GM12801 (cell line): ENCODE data around the gene POU3F1.

Experiments
- CTCF ChIP-seq: IDR thresholded peaks from one replicate; pipeline ENCODE4 v1.5.1; 2011; ENCODE audit warnings: control low read depth; ENCODE audit not compliant: insufficient read length; ENCODE audit errors: extremely low read depth

Gene POU3F1

DNA sequence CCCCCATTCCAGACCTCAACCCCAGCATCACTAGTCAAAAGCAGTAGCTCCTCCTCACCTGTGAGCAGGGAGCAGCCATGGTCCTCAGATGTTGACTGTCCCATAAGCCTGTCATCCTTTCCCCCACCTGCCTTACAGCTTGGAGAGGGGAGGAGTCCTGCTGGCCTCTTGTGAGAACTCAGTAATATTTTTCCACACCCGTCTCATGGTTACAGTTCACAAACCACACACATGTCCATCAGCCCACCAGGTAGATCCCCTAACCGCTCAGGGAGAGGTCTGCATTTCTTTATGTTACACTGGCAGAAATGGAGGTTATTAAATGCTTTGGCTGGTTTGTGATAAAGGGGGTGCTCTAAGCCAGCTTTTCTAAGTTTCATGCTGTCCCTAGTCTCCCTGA lies 26.3 kb upstream of the POU3F1 start:
- TF ChIP-seq CTCF = no peak

DNA sequence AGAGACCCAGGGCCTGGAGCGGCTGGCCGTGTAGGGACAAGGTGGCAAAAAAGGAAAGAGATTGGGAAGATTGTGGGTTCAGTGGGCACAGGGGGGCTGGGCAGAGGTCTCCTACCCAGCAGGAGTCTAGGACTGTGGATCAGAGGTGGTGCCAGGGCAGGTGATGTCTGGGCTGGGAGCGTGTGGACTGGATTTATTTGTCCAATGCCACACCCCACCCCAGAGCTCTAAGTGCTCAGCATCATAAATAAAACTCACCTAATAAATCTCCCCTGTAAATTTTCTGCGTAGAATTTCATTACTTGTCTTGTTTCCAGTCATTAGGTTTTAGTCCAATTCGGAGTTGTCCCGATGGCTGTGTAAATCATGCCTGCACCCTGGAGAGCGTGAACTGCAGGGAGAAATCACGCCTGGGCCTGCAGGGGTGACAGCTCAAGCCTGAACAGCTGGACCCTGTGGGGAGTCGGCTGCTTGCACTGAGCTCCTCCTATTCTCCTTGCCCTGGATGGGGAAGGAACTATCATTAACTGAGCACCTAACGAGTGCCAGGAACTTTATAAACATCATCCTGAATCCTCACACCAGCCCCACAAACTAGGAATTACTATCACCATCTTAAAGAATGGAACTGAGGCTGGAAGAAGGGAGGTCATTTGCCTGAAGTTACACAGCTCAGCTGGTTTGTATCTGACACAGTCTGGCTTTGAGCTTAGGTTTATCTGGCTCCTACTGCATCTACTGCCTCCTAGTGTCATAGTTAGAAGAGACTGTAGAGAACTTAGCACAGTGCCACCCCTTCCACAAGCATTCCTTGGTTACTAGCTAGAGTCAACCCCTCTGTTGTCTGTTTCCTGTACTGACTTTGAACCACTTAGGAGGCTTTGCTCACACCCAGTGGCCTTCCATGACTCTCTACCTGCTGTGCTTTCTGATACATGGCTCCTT lies 25.0 kb upstream of the POU3F1 start:
- TF ChIP-seq CTCF = no peak

DNA sequence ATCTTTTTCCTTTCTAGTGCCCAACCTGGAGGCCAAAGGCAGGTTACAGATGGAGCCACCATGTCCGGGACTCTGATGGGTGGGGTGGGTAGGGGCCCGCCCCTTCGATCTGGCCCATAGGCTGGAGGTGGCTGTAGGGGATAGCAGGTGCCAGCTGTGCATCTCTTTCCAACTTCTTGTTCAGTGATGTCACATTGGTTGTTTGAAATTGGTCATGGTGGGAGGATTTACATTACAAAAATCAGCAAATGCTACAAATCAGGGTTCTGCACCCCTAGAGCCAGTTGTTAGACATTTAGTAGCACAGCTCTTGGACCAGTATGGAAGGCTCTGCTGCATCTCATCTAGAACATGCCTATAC lies 22.4 kb upstream of the POU3F1 start:
- no peak for TF ChIP-seq CTCF

- TF ChIP-seq CTCF = no peak
Observed at GRCh38 chr1:38068220-38068979, 21.8 kb upstream of the POU3F1 start.

DNA sequence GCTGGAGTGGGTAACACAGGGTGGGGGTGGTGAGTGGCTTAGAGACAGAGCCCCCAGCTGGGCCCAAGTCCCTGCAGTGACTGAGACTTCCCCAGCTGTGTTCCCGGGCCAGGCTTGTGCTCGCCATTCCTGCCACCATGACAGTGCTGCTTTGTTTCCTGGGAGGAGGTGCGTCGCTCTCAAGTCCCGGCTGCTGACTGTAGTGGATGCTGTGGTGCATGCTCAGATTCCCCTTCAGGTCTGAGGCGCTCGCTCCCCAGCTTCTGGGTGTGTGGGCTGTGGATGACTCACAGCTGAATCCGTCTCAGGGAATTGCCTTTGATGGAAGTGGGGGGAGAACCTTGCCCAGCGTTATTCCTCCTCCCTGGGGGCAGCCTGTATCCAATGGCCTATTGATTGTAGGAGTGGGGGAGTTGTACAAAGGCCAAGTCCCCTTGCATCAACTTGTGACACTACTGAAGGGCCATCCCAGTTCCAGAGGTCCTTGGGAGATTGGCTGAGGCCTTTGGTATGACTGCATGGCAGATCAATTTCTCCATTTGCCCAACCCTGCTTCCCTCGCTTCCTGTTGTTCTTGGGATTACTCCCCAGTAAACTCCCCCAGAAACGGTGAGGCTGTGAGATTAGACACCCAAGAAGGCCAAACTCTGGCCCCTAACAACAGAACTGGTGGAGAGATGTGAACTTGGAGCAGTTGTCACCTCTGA lies 17.8 kb upstream of the POU3F1 start:
- TF ChIP-seq CTCF = no peak

DNA sequence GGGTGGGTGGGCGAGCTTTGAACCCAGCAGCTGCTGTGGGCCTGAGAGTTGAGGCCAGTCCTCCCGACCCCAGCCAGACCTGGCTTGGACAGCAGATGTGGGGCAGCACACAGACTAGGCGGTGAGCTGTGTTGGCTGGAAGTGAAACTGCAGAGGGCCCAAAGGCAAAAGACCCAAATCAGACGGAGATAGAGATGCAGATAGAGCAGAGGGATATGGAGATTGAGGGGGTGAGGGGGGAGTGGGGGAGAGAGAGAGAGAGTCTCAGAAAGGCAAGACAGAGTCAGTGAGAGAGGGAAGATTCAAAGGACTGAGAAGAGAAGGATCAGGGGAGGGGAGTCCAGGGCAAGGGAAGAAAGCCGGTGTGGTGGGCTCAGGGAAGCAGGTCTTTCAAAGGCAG lies 17.0 kb upstream of the POU3F1 start:
- TF ChIP-seq CTCF = no peak

DNA sequence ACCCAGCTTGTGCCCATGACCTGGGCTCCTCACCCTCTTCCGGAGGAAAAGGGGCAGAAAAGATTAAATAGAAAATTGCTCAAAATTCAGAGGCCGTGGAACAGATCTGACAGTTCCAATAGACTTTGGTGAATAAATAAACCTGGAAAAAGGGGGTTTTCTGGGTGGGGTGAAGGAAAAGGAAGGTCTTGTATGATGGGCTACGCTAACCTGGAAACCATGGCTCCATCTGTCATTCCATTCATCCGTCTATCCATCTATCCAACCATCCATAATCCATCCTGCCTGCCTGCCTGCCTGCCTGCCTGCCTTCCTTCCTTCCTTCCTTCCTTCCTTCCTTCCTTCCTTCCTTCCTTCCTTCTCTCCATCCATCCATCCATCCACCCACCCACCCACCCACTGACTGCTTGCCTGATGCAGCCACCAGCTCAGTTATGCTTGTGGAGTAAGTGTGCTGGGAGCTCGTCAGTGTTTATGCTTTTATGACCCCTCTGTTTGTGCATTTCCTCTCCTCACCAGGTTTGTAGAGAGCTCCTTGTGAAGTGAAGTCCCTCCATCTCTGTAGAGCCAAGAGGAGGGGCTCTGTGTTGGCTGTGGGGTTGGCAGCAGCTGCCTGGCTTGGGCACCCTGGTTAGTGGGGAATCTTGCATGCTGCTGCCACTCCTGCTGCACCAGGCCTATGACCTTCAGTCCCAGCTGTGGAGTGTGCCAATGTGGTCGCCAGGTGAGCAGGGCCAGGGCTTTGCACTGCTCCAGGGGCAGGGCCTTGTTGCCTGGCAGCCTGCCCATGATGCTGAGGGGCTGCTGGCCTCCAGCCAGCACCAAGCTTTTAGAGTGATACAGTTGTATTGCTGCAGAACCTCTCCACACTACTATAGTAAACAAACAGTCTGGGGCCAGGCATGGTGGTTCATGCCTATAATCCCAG lies 16.0 kb upstream of the POU3F1 start:
- TF ChIP-seq CTCF = no peak
